Suprapubic skin (tissue), 4 donors: ENCODE data around the gene RBM22.

ENCODE experiments used
- EP300 ChIP-seq: sonication (generic); formaldehyde crosslinking; IDR thresholded peaks from one replicate; pipeline ENCODE4 v1.6.1; 2017; ENCODE audit warnings: antibody characterized with exemption
- POLR2A ChIP-seq, 2 donors: fragments of 450-650 bp; IDR thresholded peaks; one replicate each; pipeline ENCODE4 v1.6.1; 2017; ENCODE audit warnings: antibody characterized with exemption in 2 of 2, mild to moderate bottlenecking in 2 of 2, moderate library complexity in 2 of 2
- POLR2AphosphoS5 ChIP-seq, 3 donors: sonication (generic); formaldehyde crosslinking; IDR thresholded peaks; one replicate each; pipeline ENCODE4 v1.6.1; 2017; ENCODE audit warnings: antibody characterized with exemption in 3 of 3
- TF ChIP-seq, protein P1 (sequence below), 2 donors: fragments of 200-600 bp in 1 of 2; fragments of 450-650 bp in 1 of 2; sonication (generic) in 1 of 2; IDR thresholded peaks; one replicate each; pipeline ENCODE4 v1.5.1; 2016 to 2019; ENCODE audit warnings: antibody characterized with exemption in 2 of 2, mild to moderate bottlenecking in 1 of 2, moderate library complexity in 1 of 2

DNA sequence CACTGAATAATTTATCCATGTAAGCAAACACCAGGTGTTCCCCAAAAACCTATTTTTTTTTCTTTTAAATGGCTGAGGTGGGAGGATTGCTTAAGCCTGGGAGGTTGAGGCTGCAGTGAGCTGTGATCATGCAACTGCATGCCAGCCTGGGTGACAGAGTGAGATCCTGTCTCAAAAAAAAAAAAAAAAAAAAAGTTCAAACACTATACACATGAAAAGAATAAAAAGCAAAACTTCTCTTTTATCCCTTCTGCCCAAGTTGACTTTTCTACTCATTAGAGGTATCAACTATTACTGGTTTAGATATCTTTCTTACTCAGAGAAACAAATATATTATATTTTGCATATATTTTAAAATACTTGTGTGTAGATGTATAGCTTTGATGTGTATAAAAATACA is 40.1 kb upstream of the RBM22 start:
- TF ChIP-seq, protein P1, sequence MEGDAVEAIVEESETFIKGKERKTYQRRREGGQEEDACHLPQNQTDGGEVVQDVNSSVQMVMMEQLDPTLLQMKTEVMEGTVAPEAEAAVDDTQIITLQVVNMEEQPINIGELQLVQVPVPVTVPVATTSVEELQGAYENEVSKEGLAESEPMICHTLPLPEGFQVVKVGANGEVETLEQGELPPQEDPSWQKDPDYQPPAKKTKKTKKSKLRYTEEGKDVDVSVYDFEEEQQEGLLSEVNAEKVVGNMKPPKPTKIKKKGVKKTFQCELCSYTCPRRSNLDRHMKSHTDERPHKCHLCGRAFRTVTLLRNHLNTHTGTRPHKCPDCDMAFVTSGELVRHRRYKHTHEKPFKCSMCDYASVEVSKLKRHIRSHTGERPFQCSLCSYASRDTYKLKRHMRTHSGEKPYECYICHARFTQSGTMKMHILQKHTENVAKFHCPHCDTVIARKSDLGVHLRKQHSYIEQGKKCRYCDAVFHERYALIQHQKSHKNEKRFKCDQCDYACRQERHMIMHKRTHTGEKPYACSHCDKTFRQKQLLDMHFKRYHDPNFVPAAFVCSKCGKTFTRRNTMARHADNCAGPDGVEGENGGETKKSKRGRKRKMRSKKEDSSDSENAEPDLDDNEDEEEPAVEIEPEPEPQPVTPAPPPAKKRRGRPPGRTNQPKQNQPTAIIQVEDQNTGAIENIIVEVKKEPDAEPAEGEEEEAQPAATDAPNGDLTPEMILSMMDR (IDR thresholded peaks at IDR 0.05) = no peak
- TF ChIP-seq POLR2A (IDR thresholded peaks at IDR 0.05) (no peak), POLR2AphosphoS5 (IDR thresholded peaks at IDR 0.05) (no peak), EP300 (no peak)
